GM19351 (cell line): ENCODE data around the gene AGAP3.

Experiments used
- ATAC-seq: cut with Tn5 transposase; IDR thresholded peaks from one replicate; pipeline ENCODE4 v1.9.1; 2021; ENCODE audit warnings: mild to moderate bottlenecking, moderate library complexity; ENCODE audit not compliant: unreplicated experiment

AGAP3 gene

GRCh38 chr7:151087245-151088018, 1.2 kb downstream of the AGAP3 start:
- no peak for ATAC-seq

- no peak for ATAC-seq
These were observed 2.0 kb downstream of the AGAP3 start for GRCh38 chr7:151088019-151088855.

- ATAC-seq = no peak
These were observed 2.8 kb downstream of the AGAP3 start for GRCh38 chr7:151088856-151089699.

GRCh38 chr7:151089893-151090730, 3.8 kb downstream of the AGAP3 start:
- no peak for ATAC-seq

- no peak for ATAC-seq
These were observed 4.7 kb downstream of the AGAP3 start for GRCh38 chr7:151091003-151091402.

GRCh38 chr7:151091431-151091830, 5.2 kb downstream of the AGAP3 start:
- peak; percentile 50 for ATAC-seq

- no peak for ATAC-seq
These were observed 5.7 kb downstream of the AGAP3 start for GRCh38 chr7:151091988-151092387.

GRCh38 chr7:151093748-151094147, 7.5 kb downstream of the AGAP3 start:
- no peak for ATAC-seq

- no peak for ATAC-seq
These were observed 8.4 kb downstream of the AGAP3 start for GRCh38 chr7:151094675-151095074.

- no peak for ATAC-seq
These were observed 9.0 kb downstream of the AGAP3 start for GRCh38 chr7:151095123-151095797.

GRCh38 chr7:151095828-151096475, 9.7 kb downstream of the AGAP3 start:
- no peak for ATAC-seq

- no peak for ATAC-seq
These were observed 13.4 kb downstream of the AGAP3 start for GRCh38 chr7:151099486-151100211.

- no peak for ATAC-seq
These were observed 14.6 kb downstream of the AGAP3 start for GRCh38 chr7:151100921-151101320.

- ATAC-seq = no peak
These were observed 15.5 kb downstream of the AGAP3 start for GRCh38 chr7:151101621-151102396.

GRCh38 chr7:151102991-151103390, 16.7 kb downstream of the AGAP3 start:
- ATAC-seq = no peak

GRCh38 chr7:151103973-151104372, 17.7 kb downstream of the AGAP3 start:
- no peak for ATAC-seq

GRCh38 chr7:151104411-151105235, 18.3 kb downstream of the AGAP3 start:
- no peak for ATAC-seq
